ENCODE results near the gene EML6.

EML6 gene

DNA sequence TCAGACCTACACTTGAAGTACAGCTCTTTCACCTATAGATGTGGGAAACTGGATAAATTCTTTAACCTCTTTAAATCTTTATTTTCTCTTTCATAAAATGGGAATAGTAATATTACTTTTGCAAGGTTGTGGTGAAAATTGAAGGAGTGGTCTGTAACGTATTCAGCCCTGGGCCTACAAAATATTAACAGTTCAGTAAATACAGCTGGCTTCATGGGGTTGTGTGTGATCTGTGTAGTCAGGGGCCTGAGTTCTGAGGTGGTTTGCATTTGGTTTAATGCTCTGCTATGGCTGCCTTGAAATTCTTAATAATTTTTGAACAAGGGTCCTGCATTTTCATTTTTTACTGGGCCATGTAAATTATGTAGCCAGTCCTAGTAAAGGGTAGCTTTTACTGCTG is 16.8 kb upstream of the EML6 start:
- DNase-seq (ENCODE audit: low read depth in 2 of 2), result no peak

- DNase-seq (ENCODE audit: low read depth in 2 of 2), result no peak
Observed at GRCh38 chr2:54708584-54709335, 14.7 kb upstream of the EML6 start.

DNA sequence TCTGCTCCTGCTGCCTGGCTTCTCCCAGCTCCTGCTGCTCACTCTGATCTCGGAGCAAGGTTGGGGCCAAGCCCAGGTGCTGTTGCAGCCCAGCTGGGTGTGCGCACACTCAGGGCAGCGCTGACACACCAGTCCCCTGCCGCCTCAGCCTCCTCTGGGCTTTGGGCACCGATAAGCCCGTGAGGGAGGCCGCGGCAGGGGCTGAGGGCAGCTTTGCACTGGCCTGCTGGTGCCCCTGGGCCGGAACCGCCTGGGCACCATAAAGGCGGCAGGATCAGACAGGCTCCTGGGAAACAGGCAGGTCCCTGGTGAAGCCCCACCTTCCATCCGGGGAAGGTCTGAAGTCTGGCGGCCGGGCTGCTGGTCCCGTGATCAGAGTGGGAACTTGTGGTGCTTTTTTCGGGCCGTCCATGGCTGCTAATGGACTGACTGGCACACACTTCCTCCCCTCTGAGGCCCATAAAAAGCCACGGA is 14.1 kb upstream of the EML6 start:
- DNase-seq (ENCODE audit: low read depth in 2 of 2), result no peak

DNA sequence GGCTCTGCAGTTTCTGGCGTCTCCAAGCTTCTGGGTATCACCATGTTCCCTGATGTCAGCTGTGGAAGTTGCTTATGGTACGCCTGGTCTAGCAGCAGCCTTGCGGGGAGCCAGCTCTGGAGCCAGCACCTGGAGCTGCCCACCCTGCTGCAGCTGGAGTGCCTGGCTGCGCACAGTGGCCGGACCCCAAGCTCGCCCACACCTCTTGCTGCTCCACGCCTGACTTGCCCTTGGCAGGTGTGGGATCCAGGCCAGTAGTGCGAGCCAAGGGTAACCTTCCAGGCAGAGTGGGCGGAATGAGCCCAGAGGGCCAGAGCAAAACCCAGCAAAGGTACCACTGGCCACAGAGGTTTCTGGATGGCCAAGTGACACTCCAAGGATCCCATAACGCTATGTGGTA is 13.2 kb upstream of the EML6 start:
- DNase-seq (ENCODE audit: low read depth in 2 of 2), result no peak

DNA sequence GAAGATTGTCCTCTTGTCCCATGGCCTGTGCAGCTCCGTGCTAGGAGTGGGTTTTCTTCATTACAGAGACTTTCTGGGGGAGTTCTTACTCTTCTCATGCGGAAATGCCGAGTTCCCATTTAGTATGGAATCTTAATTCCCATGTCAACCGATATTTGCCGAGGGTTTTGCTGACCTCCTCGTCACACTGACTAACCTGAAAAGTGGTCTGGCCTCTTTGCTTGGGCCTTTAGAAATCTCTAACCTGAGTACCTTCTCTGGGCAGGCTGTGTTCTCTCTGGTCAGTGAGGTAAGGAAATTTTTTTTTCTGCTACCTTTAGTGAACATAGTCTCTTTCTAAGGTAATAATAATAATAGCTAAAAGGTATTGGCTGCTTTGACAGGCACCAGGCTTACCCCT is 10.9 kb upstream of the EML6 start:
- DNase-seq (ENCODE audit: low read depth in 2 of 2), result no peak

GRCh38 chr2:54714996-54715395 is 8.5 kb upstream of the EML6 start:
- DNase-seq (ENCODE audit: low read depth in 2 of 2), result no peak

DNA sequence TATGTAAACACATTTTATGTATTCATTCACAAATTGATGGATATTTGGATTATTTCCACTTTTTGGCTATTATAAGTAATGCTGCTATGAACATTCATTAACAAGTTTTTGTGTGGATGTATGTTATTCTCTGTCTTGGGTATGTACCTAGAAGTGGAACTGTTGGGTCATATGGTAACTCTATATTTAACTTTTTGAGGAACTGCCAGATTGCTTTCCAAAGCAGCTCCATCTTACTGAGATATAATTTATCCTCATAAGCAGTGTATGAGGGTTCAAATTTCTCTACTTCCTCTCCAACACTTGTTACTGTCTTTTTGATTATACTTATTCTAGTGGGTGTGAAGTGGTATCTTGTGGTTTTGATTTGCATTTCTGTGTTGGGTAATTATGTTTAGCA is 7.1 kb upstream of the EML6 start:
- DNase-seq (ENCODE audit: low read depth in 2 of 2), result no peak

GRCh38 chr2:54720563-54720962 is 2.9 kb upstream of the EML6 start:
- DNase-seq (ENCODE audit: low read depth in 2 of 2), result no peak

DNA sequence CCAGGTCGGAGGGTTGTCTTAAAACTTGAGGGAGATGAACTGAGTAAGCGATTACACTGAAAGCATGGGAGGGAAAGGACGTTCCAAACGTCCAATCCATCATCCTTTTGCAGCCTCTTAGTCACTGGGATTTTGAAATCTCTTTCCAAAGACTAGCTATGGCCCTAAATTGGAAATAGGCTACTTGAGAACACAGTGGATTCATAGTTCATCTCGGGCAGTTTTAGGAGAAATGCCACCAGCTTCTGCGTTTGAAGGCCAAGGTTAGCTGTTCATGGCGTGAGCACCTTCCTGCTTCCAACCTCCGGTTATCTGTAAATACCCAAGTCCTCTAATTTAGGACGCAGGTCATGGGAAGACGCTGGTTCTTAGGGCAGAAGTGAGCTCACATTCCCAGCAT is 821 bp upstream of the EML6 start:
- DNase-seq (ENCODE audit: low read depth in 2 of 2), result no peak

DNA sequence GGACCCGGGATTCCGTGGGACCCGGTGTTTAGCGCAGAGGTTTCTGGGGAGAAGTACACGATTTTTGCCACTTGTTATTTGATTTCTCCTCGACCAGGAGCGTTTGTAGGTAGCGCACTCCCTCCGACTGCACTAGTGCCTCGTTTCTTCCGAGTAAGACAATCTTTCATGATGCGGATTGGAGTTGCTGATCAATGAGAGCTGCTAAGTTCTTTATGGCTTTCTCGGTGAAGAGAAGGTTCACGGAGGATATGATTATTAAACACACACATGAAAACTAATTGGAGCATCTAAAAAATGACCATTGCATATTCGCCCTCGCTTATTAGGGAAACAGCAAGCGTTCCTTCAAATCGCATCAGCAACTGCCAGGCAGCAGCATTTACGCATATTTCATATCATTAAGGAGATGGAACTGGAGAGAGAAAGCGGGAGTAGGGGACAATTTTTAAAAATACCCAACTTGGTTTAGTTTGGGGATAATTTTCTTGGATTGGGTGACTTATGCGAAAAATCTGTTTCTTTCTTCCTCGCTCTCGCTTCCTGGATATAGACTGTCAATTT is 616 bp downstream of the EML6 start:
- no peak for DNase-seq (ENCODE audit: low read depth in 2 of 2)

DNA sequence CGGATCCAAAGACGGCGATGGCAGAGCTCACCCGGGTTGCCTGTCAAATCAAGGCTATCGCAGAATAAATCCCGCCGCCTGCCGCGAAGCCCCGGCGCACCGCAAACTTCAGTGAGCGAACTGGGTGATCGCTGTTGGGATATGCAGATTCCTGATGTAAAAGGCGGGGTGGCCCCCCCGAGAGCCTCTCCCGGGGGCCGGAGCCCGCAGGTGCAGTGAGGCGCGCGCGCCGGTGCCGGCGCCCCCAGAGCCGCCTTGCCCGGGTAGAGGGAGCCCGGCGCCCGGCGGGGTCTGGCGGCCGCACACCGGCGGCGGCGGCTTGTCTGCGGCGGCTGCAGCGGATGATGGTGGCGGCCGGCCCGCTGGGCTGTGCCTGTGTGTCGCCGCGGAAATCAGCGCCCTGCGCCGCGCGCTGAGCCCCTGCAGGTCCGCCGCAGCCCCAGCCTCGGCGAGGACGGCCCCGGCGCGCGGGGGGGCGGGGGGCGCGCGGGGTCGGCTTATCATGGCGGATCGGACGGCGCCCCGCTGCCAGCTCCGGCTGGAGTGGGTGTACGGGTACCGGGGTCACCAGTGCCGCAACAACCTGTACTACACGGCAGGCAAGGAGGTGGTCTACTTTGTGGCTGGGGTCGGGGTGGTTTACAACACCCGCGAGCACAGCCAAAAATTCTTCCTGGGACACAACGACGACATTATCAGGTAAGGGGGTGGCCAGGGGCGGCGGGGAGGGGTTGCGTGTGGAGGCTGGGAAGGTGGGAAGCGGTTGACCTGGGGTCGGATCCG is 1.3 kb downstream of the EML6 start:
- DNase-seq (ENCODE audit: low read depth in 2 of 2), result peak in 1 of 2 donors; percentile 16

GRCh38 chr2:54725343-54726099 is 2.1 kb downstream of the EML6 start:
- DNase-seq (ENCODE audit: low read depth in 2 of 2), result no peak

- no peak for DNase-seq (ENCODE audit: low read depth in 2 of 2)
Observed at GRCh38 chr2:54726431-54726830, 3.0 kb downstream of the EML6 start.

DNA sequence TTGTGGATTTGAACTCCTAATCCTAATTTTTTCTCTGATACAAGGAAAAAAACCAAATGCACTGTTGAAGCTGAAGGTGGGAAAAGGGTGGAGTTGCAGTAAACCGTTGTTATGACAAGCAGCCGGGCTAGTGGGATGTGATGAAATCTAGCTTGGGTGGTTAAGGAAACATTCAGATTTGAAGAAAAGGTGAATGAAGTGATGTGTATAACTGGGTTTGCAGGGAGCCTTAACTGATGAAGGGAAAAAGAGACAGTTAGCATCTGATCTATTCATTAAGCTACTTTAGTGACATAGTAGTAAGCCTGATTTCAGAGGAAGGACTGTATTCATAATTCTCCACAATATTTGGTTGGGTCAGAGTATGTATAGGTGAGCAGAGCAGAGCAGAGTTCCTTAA is 3.5 kb downstream of the EML6 start:
- no peak for DNase-seq (ENCODE audit: low read depth in 2 of 2)

- DNase-seq (ENCODE audit: low read depth in 2 of 2), result no peak
Observed at GRCh38 chr2:54728669-54729120, 5.2 kb downstream of the EML6 start.

GRCh38 chr2:54735636-54736035 is 12.2 kb downstream of the EML6 start:
- no peak for DNase-seq (ENCODE audit: low read depth in 2 of 2)

DNA sequence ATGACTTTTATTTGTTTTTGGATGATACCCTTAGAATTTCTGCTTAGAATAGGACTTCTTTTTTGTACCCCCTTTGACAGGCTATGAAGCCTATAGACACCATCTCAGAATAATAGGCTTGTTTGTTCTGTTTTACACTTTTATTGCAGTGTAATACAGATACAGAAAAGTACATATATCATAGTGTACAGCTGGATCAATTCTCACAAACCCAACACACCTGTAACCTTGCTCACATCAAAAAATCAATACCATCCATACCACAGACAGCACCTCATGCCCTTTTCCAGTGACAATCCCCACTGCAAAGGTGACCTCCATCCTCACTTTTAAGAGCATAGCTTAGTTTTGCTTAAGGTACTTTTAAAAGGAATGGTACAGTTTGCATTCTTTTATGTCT is 14.8 kb downstream of the EML6 start:
- no peak for DNase-seq (ENCODE audit: low read depth in 2 of 2)

DNA sequence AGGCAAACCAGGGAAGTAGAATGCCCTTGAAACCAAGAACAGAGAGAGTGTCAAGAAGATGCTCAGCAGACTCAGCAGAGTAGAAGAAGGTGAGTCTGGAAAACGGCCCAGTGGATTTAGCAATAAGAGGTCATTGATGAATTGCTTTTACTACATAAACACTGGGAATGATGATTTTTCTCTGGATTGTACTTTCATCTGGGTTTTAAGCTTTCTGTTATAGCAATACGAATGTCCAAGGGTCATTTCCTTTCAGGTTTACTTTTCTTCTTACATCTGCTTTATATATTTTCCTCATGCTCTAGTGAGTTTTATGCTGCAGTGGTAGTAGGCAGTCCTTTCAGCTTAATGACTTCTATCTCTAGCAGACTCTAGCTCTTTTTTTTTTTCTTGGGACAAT is 16.9 kb downstream of the EML6 start:
- DNase-seq (ENCODE audit: low read depth in 2 of 2), result no peak

GRCh38 chr2:54741250-54741649 is 17.8 kb downstream of the EML6 start:
- DNase-seq (ENCODE audit: low read depth in 2 of 2), result no peak

- no peak for DNase-seq (ENCODE audit: low read depth in 2 of 2)
Observed at GRCh38 chr2:54750040-54750439, 26.6 kb downstream of the EML6 start.

DNA sequence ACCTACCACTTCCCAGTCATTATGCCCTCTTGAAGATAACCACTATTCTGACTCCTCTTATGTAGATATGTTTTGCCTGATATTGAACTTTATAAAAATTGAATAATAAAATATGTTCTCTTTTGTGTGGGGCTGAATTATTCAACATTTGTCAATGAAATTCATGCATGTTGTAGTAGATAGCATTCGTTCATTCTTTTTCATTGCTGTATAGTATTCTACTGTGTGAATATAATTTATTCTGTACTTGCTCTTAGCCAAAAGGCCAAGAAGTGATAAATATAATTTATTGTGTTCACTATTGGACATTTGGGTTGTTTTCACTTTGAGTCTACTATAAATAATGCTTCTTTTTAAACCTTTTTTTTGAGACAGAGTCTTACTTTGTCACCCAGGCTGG is 29.0 kb downstream of the EML6 start:
- no peak for DNase-seq (ENCODE audit: low read depth in 2 of 2)
